Upper lobe of left lung (tissue), 4 donors: ENCODE results near the gene ATP6V1A.

Experiments
- EP300 ChIP-seq, 4 donors: sonication (generic); formaldehyde crosslinking; IDR thresholded peaks; one replicate each; pipeline ENCODE4 v1.5.1; 2017; ENCODE audit warnings: antibody characterized with exemption in 4 of 4, control low read depth in 2 of 4
- POLR2A ChIP-seq, 4 donors: fragments of 450-650 bp; IDR thresholded peaks; one replicate each; pipeline ENCODE4 v1.5.1; 2016 to 2017; ENCODE audit warnings: antibody characterized with exemption in 4 of 4, mild to moderate bottlenecking in 2 of 4
- POLR2AphosphoS5 ChIP-seq, 2 donors: sonication (generic); formaldehyde crosslinking; IDR thresholded peaks; one replicate each; pipeline ENCODE4 v1.5.1; 2017; ENCODE audit warnings: antibody characterized with exemption in 2 of 2
- TF ChIP-seq, protein P1 (sequence below), 6 experiments: fragments of 450-650 bp in 4 of 6; fragments of 200-600 bp in 2 of 6; sonication (generic) in 2 of 6; IDR thresholded peaks; one replicate each; pipeline ENCODE4 v1.5.1; 2016 to 2019; ENCODE audit warnings: antibody characterized with exemption in 6 of 6

DNA sequence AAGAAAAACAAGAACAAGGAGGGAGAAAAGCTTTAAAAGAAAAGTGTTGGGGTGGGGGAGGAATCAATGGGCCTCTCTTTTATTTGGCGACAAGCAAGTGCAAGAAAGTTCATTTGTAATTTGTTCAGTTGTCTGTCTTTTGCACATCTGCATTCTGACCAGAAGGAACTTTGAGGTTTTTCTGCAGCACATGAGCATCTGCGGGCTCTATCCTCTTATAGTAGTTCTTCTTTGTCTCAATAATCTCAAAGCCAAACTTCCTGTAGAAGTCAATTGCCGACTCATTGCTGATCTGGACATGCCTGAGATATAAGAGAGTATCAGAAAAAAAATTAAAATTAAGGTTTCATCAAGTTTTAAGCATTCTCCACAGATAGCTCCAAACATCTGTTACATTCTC, 25.2 kb upstream of the ATP6V1A start:
- TF ChIP-seq, protein P1, sequence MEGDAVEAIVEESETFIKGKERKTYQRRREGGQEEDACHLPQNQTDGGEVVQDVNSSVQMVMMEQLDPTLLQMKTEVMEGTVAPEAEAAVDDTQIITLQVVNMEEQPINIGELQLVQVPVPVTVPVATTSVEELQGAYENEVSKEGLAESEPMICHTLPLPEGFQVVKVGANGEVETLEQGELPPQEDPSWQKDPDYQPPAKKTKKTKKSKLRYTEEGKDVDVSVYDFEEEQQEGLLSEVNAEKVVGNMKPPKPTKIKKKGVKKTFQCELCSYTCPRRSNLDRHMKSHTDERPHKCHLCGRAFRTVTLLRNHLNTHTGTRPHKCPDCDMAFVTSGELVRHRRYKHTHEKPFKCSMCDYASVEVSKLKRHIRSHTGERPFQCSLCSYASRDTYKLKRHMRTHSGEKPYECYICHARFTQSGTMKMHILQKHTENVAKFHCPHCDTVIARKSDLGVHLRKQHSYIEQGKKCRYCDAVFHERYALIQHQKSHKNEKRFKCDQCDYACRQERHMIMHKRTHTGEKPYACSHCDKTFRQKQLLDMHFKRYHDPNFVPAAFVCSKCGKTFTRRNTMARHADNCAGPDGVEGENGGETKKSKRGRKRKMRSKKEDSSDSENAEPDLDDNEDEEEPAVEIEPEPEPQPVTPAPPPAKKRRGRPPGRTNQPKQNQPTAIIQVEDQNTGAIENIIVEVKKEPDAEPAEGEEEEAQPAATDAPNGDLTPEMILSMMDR (IDR thresholded peaks at IDR 0.05): no peak
- TF ChIP-seq POLR2A (IDR thresholded peaks at IDR 0.05) (no peak), EP300 (IDR thresholded peaks at IDR 0.05) (no peak), POLR2AphosphoS5 (IDR thresholded peaks at IDR 0.05) (no peak)
